SU-DHL-6 (cell line): Measurements from ENCODE around the gene DBI.

ENCODE experiments used
- H2AFZ ChIP-seq: fragments of 200-600 bp; sonication (generic); 2 replicates; pipeline ENCODE4 v1.6.1; 2014; ENCODE audit warnings: low read depth, mild to moderate bottlenecking, moderate library complexity, mixed read lengths, antibody characterized with exemption, low read length; ENCODE audit not compliant: severe bottlenecking
- H3F3A ChIP-seq: fragments of 200-600 bp; shearing (Covaris generic); 2 replicates; pipeline ENCODE4 v1.6.0; 2016; ENCODE audit warnings: antibody characterized with exemption, mild to moderate bottlenecking; ENCODE audit not compliant: insufficient read depth
- H3K27ac ChIP-seq: fragments of 200-600 bp; sonication (generic); 2 replicates; pipeline ENCODE4 v1.5.1; 2016; ENCODE audit warnings: low read depth, mild to moderate bottlenecking, low read length, moderate library complexity, mixed read lengths
- H3K27me3 ChIP-seq: fragments of 200-600 bp; sonication (generic), shearing (Covaris generic); 2 replicates; pipeline ENCODE4 v1.6.0; 2014; ENCODE audit warnings: mild to moderate bottlenecking, low read length
- H3K36me3 ChIP-seq: fragments of 200-600 bp; sonication (generic); 2 replicates; pipeline ENCODE4 v1.6.1; 2014; ENCODE audit warnings: mild to moderate bottlenecking, low read length, mixed read lengths
- H3K4me2 ChIP-seq: fragments of 300-600, 200-600 bp; shearing (Covaris generic), sonication (generic); 2 replicates; pipeline ENCODE4 v1.6.0; 2014; ENCODE audit warnings: low read length, low read depth, mild to moderate bottlenecking; ENCODE audit not compliant: poor library complexity, severe bottlenecking
- H3K4me3 ChIP-seq: fragments of 200-600 bp; sonication (generic); 2 replicates; pipeline ENCODE4 v1.5.1; 2014; ENCODE audit warnings: antibody characterized with exemption, low read length, mild to moderate bottlenecking, mixed read lengths; ENCODE audit not compliant: insufficient read depth, poor library complexity, severe bottlenecking
- H3K79me2 ChIP-seq: fragments of 200-600 bp; sonication (generic); 2 replicates; pipeline ENCODE4 v1.6.1; 2014; ENCODE audit warnings: mild to moderate bottlenecking, low read length, moderate library complexity; ENCODE audit not compliant: insufficient read depth
- H3K9ac ChIP-seq: fragments of 200-600 bp; sonication (generic); 2 replicates; pipeline ENCODE4 v1.7.0; 2014; ENCODE audit warnings: mild to moderate bottlenecking, low read length
- H3K9me2 ChIP-seq: fragments of 200-600 bp; sonication (generic); replicated peaks from 2 replicates; pipeline ENCODE4 v1.6.1; 2014; ENCODE audit warnings: low read length; ENCODE audit not compliant: insufficient read depth
- H3K9me3 ChIP-seq: fragments of 200-600 bp; sonication (generic); 2 replicates; pipeline ENCODE4 v1.6.1; 2014; ENCODE audit warnings: low read length, mixed read lengths; ENCODE audit not compliant: insufficient read depth
- H4K20me1 ChIP-seq: fragments of 200-600 bp; sonication (generic); 2 replicates; pipeline ENCODE4 v1.6.1; 2014; ENCODE audit warnings: low read depth, mild to moderate bottlenecking, antibody characterized with exemption, low read length, moderate library complexity, mixed read lengths
- CTCF ChIP-seq: fragments of 200-600 bp; sonication (generic); IDR thresholded peaks from one replicate; pipeline ENCODE4 v1.5.1; 2017; ENCODE audit warnings: antibody characterized with exemption, mild to moderate bottlenecking, low read length, moderate library complexity; ENCODE audit not compliant: insufficient read depth, poor library complexity, severe bottlenecking
- EZH2phosphoT487 ChIP-seq: fragments of 200-600 bp; sonication (generic), shearing (Covaris generic); conservative IDR thresholded peaks from 2 replicates; pipeline ENCODE4 v1.6.1; 2018; ENCODE audit warnings: mild to moderate bottlenecking, antibody characterized with exemption, low read length, moderate library complexity, mixed read lengths

DBI gene

GRCh38 chr2:119385466-119385865 is 18.7 kb downstream of the DBI start:
- H3F3A ChIP-seq, result no peaks in the 10 kb centered on the region
- no peaks in the 10 kb centered on the region for H3K36me3 ChIP-seq
- no peak overlapping the region for H3K9ac ChIP-seq
- H3K27me3 ChIP-seq, result no peaks in the 10 kb centered on the region
- H2AFZ ChIP-seq, result no peak overlapping the region
- no peaks in the 10 kb centered on the region for H4K20me1 ChIP-seq
- no peak for TF ChIP-seq CTCF
- TF ChIP-seq EZH2phosphoT487, result no peak
- H3K4me2 ChIP-seq, result no peak overlapping the region
- no peak overlapping the region for H3K4me3 ChIP-seq
- no peak overlapping the region for H3K27ac ChIP-seq
- H3K9me3 ChIP-seq, result no peaks in the 10 kb centered on the region
- no peaks in the 10 kb centered on the region for H3K79me2 ChIP-seq
- no peaks in the 10 kb centered on the region for H3K9me2 ChIP-seq

- TF ChIP-seq CTCF, result no peak
- Histone ChIP-seq H2AFZ (no peak overlapping the region), H3F3A (no peaks in the 10 kb centered on the region), H3K27ac (no peak overlapping the region), H3K27me3 (no peaks in the 10 kb centered on the region), H3K4me3 (no peak overlapping the region), H3K4me2 (no peak overlapping the region), H3K79me2 (no peaks in the 10 kb centered on the region), H3K36me3 (no peaks in the 10 kb centered on the region), H3K9me3 (no peaks in the 10 kb centered on the region), H3K9me2 (no peaks in the 10 kb centered on the region), H4K20me1 (no peaks in the 10 kb centered on the region), H3K9ac (no peak overlapping the region)
Observed at GRCh38 chr2:119387381-119388129, 20.8 kb downstream of the DBI start.

GRCh38 chr2:119389615-119390306 is 23.0 kb downstream of the DBI start:
- H3K4me3 ChIP-seq, result no peak overlapping the region
- H3K9ac ChIP-seq, result no peak overlapping the region
- no peaks in the 10 kb centered on the region for H3K36me3 ChIP-seq
- TF ChIP-seq CTCF (no peak), EZH2phosphoT487 (no peak)
- no peaks in the 10 kb centered on the region for H3K9me3 ChIP-seq
- no peak overlapping the region for H2AFZ ChIP-seq
- H3K4me2 ChIP-seq, result no peak overlapping the region
- H3K79me2 ChIP-seq, result no peaks in the 10 kb centered on the region
- H3K27ac ChIP-seq, result no peak overlapping the region
- no peaks in the 10 kb centered on the region for H3K27me3 ChIP-seq
- H3K9me2 ChIP-seq, result no peaks in the 10 kb centered on the region
- no peaks in the 10 kb centered on the region for H4K20me1 ChIP-seq
- H3F3A ChIP-seq, result no peaks in the 10 kb centered on the region
